ENCODE data around the gene TSPAN18. TPM values are rescaled to one million over a fixed set of nuclear protein-coding genes. Genes with fewer than 3 reads are reported as not detected.

The TSPAN18 gene
- total and polyA plus RNA-seq, 7 donors: 5.2 to 21.7 (median 8.0) TPM

- Histone ChIP-seq H3K4me1 (no peaks in the 10 kb centered on the region), H3K27ac (no peak overlapping the region), H3K36me3 (ENCODE audit: insufficient read depth in 1 of 2, low read depth in 1 of 2) (no peaks in the 10 kb centered on the region), H3K9me3 (peaks cover 7% of the 10 kb centered on the region), H3K27me3 (ENCODE audit: insufficient read depth in 3 of 3, low read length in 2 of 3) (no peaks in the 10 kb centered on the region), H3K4me3 (no peak overlapping the region)
- 78 to 81% (median 80%) methylated on average over 8 of the region's 8 CpGs for WGBS, 3 donors
- TF ChIP-seq CTCF (IDR thresholded peaks at IDR 0.05): no peak
- intact Hi-C loops (cut with DNase I): no loop called here
- no peak for DNase-seq
- ATAC-seq: no peak
Observed at GRCh38 chr11:44819346-44819745, 92.6 kb downstream of the TSPAN18 start.

- Histone ChIP-seq H3K4me3 (no peak overlapping the region), H3K27me3 (ENCODE audit: insufficient read depth in 3 of 3, low read length in 2 of 3) (no peaks in the 10 kb centered on the region), H3K27ac (no peak overlapping the region), H3K4me1 (no peaks in the 10 kb centered on the region), H3K36me3 (ENCODE audit: insufficient read depth in 1 of 2, low read depth in 1 of 2) (no peaks in the 10 kb centered on the region), H3K9me3 (peaks cover 7% of the 10 kb centered on the region)
- no peak for TF ChIP-seq CTCF (IDR thresholded peaks at IDR 0.05)
- intact Hi-C loops (cut with DNase I): no loop called here
- no peak for ATAC-seq
- no peak for DNase-seq
- WGBS, 3 donors: 50 to 72% (median 69%) methylated on average over 2 of the region's 2 CpGs
Observed at GRCh38 chr11:44822369-44822768, 95.6 kb downstream of the TSPAN18 start.

- H3K4me3 ChIP-seq: no peak overlapping the region
- WGBS, 3 donors: 68 to 84% (median 77%) methylated on average over 9 of the region's 9 CpGs
- no peak overlapping the region for H3K27ac ChIP-seq
- no peaks in the 10 kb centered on the region for H3K27me3 ChIP-seq (ENCODE audit: insufficient read depth in 3 of 3, low read length in 2 of 3)
- intact Hi-C loops (cut with DNase I): no loop called here
- no peak for ATAC-seq
- TF ChIP-seq CTCF (IDR thresholded peaks at IDR 0.05): no peak
- H3K4me1 ChIP-seq: no peaks in the 10 kb centered on the region
- peaks cover 7% of the 10 kb centered on the region for H3K9me3 ChIP-seq
- no peaks in the 10 kb centered on the region for H3K36me3 ChIP-seq (ENCODE audit: insufficient read depth in 1 of 2, low read depth in 1 of 2)
- DNase-seq: no peak
Observed at GRCh38 chr11:44823006-44823405, 96.2 kb downstream of the TSPAN18 start.

GRCh38 chr11:44823868-44824267, 97.1 kb downstream of the TSPAN18 start:
- Histone ChIP-seq H3K27ac (no peak overlapping the region), H3K9me3 (peaks cover 7% of the 10 kb centered on the region), H3K36me3 (ENCODE audit: insufficient read depth in 1 of 2, low read depth in 1 of 2) (no peaks in the 10 kb centered on the region), H3K4me3 (no peak overlapping the region), H3K27me3 (ENCODE audit: insufficient read depth in 3 of 3, low read length in 2 of 3) (no peaks in the 10 kb centered on the region), H3K4me1 (no peaks in the 10 kb centered on the region)
- intact Hi-C loops (cut with DNase I): no loop called here
- no peak for ATAC-seq
- no peak for TF ChIP-seq CTCF (IDR thresholded peaks at IDR 0.05)
- 75 to 86% (median 83%) methylated on average over 9 of the region's 9 CpGs for WGBS, 3 donors
- no peak for DNase-seq

- WGBS, 3 donors: 50 to 70% (median 66%) methylated on average over 5 of the region's 5 CpGs
- Histone ChIP-seq H3K36me3 (ENCODE audit: insufficient read depth in 1 of 2, low read depth in 1 of 2) (no peaks in the 10 kb centered on the region), H3K4me3 (no peak overlapping the region), H3K27ac (no peak overlapping the region), H3K27me3 (ENCODE audit: insufficient read depth in 3 of 3, low read length in 2 of 3) (no peaks in the 10 kb centered on the region), H3K4me1 (no peaks in the 10 kb centered on the region), H3K9me3 (peaks cover 7% of the 10 kb centered on the region)
- no peak for DNase-seq
- ATAC-seq: no peak
- TF ChIP-seq CTCF (IDR thresholded peaks at IDR 0.05): no peak
- intact Hi-C loops (cut with DNase I): no loop called here
Observed at GRCh38 chr11:44824300-44824704, 97.5 kb downstream of the TSPAN18 start.
